ENCODE measurements around the gene ZP1. TPM values are rescaled to one million over a fixed set of nuclear protein-coding genes. Genes with fewer than 3 reads are reported as not detected.

The ZP1 gene
- total and polyA plus RNA-seq, 4 donors = 0.04 TPM; not detected in 3

GRCh38 chr11:60916669-60917206, 49.4 kb downstream of the ZP1 start:
- no peak for DNase-seq
- Histone ChIP-seq H3K9me3 (ENCODE audit: control insufficient read depth in 4 of 4, insufficient read depth in 3 of 4, low read length in 3 of 4) (no peaks in the 10 kb centered on the region), H3K27ac (ENCODE audit: low read depth in 1 of 2, low read length in 1 of 2) (peak overlapping the region in 1 of 2 donors; percentile 8), H3K36me3 (ENCODE audit: control insufficient read depth in 4 of 4, insufficient read depth in 4 of 4, low read length in 4 of 4) (peaks cover 5 to 18% (median 11%) of the 10 kb centered on the region in 4 donors), H3K4me3 (no peak overlapping the region), H3K9ac (ENCODE audit: insufficient read depth in 1 of 2, low read length in 2 of 2) (no peak overlapping the region), H3K27me3 (ENCODE audit: control insufficient read depth in 3 of 3, insufficient read depth in 3 of 3, low read length in 2 of 3) (no peaks in the 10 kb centered on the region), H3K4me1 (ENCODE audit: control insufficient read depth in 5 of 5, insufficient read depth in 5 of 5, low read length in 5 of 5) (peaks cover 7 to 29% (median 12%) of the 10 kb centered on the region in 5 donors)
- no peak for TF ChIP-seq CTCF (IDR thresholded peaks at IDR 0.05; ENCODE audit: control extremely low read depth, extremely low read depth)
- 85 to 91% methylated on average over 3 of the region's 3 CpGs for WGBS, 2 donors
- no peak for ATAC-seq (ENCODE audit: insufficient read depth, low FRiP score)

GRCh38 chr11:60917267-60917666, 49.9 kb downstream of the ZP1 start:
- peaks cover 7 to 29% (median 12%) of the 10 kb centered on the region in 5 donors for H3K4me1 ChIP-seq (ENCODE audit: control insufficient read depth in 5 of 5, insufficient read depth in 5 of 5, low read length in 5 of 5)

GRCh38 chr11:60918251-60918938, 51.1 kb downstream of the ZP1 start:
- Histone ChIP-seq H3K27me3 (ENCODE audit: control insufficient read depth in 3 of 3, insufficient read depth in 3 of 3, low read length in 2 of 3) (no peaks in the 10 kb centered on the region), H3K9ac (ENCODE audit: insufficient read depth in 1 of 2, low read length in 2 of 2) (no peak overlapping the region), H3K36me3 (ENCODE audit: control insufficient read depth in 4 of 4, insufficient read depth in 4 of 4, low read length in 4 of 4) (peaks cover 9 to 30% (median 16%) of the 10 kb centered on the region in 4 donors), H3K9me3 (ENCODE audit: control insufficient read depth in 4 of 4, insufficient read depth in 3 of 4, low read length in 3 of 4) (peaks cover 0 to 3% (median 0%) of the 10 kb centered on the region in 4 donors), H3K4me1 (ENCODE audit: control insufficient read depth in 5 of 5, insufficient read depth in 5 of 5, low read length in 5 of 5) (peaks cover 2 to 20% (median 8%) of the 10 kb centered on the region in 5 donors), H3K27ac (ENCODE audit: low read depth in 1 of 2, low read length in 1 of 2) (no peak overlapping the region), H3K4me3 (no peak overlapping the region)
- ATAC-seq (ENCODE audit: insufficient read depth, low FRiP score) = no peak
- 87 to 93% methylated on average over 4 of the region's 4 CpGs for WGBS, 2 donors
- no peak for DNase-seq
- TF ChIP-seq CTCF (IDR thresholded peaks at IDR 0.05; ENCODE audit: control extremely low read depth, extremely low read depth) = no peak

More at GRCh38 chr11:60917267-60917666, 49.9 kb downstream of the ZP1 start:
- H3K4me3 ChIP-seq = no peak overlapping the region
- H3K9me3 ChIP-seq (ENCODE audit: control insufficient read depth in 4 of 4, insufficient read depth in 3 of 4, low read length in 3 of 4) = peaks cover 0 to 3% (median 0%) of the 10 kb centered on the region in 4 donors
- WGBS, 2 donors = 93 to 94% methylated on average over 1 of the region's 1 CpG
- no peak overlapping the region for H3K9ac ChIP-seq (ENCODE audit: insufficient read depth in 1 of 2, low read length in 2 of 2)
- DNase-seq (no peak), ATAC-seq (ENCODE audit: insufficient read depth, low FRiP score) (no peak)
- no peak overlapping the region for H3K27ac ChIP-seq (ENCODE audit: low read depth in 1 of 2, low read length in 1 of 2)
- H3K27me3 ChIP-seq (ENCODE audit: control insufficient read depth in 3 of 3, insufficient read depth in 3 of 3, low read length in 2 of 3) = no peaks in the 10 kb centered on the region
- peaks cover 9 to 23% (median 12%) of the 10 kb centered on the region in 4 donors for H3K36me3 ChIP-seq (ENCODE audit: control insufficient read depth in 4 of 4, insufficient read depth in 4 of 4, low read length in 4 of 4)
- no peak for TF ChIP-seq CTCF (IDR thresholded peaks at IDR 0.05; ENCODE audit: control extremely low read depth, extremely low read depth)

Data from lung (tissue), 12 donors.